SK-N-SH (cell line): ENCODE results near the gene PHF1. TPM values are rescaled to one million over a fixed set of nuclear protein-coding genes. Genes with fewer than 3 reads are reported as not detected.

Source experiments
- CTCF ChIA-PET: fragments of 300-600, 350-600 bp; formaldehyde crosslinking; extraction: SDS; loops from one replicate; lab custom pipeline; 2021; lab: Yijun Ruan, JAX
- POLR2A ChIA-PET: fragments of 350-600 bp; sonication (Branson Sonifier 250); formaldehyde crosslinking; extraction: SDS; loops from one replicate; lab custom pipeline; 2020; ENCODE audit warnings: antibody characterized with exemption, inconsistent platforms; lab: Yijun Ruan, JAX
- DNase-seq: peaks from one replicate; pipeline ENCODE4 v3.0.0; 2012
- H2AFZ ChIP-seq: fragments of 200-600 bp; sonication (generic); 2 replicates; pipeline ENCODE4 v1.8.1; 2016; ENCODE audit warnings: antibody characterized with exemption, mild to moderate bottlenecking, low read depth
- H3F3A ChIP-seq: fragments of 200-600 bp; sonication (generic); replicated peaks from 2 replicates; pipeline ENCODE3; 2016; ENCODE audit warnings: antibody characterized with exemption, mild to moderate bottlenecking; ENCODE audit not compliant: insufficient read depth
- H3K27ac ChIP-seq, 2 experiments: fragments of 200-500 bp in 1 of 2; fragments of 200-600 bp in 1 of 2; sonication (Bioruptor generic) in 1 of 2; sonication (generic), shearing (Covaris generic) in 1 of 2; 2 replicates each; pipeline versions ENCODE4 v1.5.1 to v1.6.1; 2014 to 2016; ENCODE audit warnings: low read depth in 2 of 2, inconsistent platforms in 1 of 2, low read length in 1 of 2, mild to moderate bottlenecking in 1 of 2, mixed read lengths in 1 of 2
- H3K27me3 ChIP-seq: fragments of 200-600 bp; sonication (generic), shearing (Covaris generic); 2 replicates; pipeline ENCODE4 v1.6.1; 2016; ENCODE audit warnings: mixed run types; ENCODE audit not compliant: insufficient read depth
- H3K36me3 ChIP-seq, 2 experiments: fragments of 200-500 bp in 1 of 2; fragments of 200-600 bp in 1 of 2; sonication (Bioruptor generic) in 1 of 2; sonication (generic) in 1 of 2; replicated peaks in 1 of 2; 2 replicates each; pipeline versions ENCODE3 to v1.5.1; 2014 to 2016; ENCODE audit warnings: low read length in 1 of 2, mild to moderate bottlenecking in 1 of 2; ENCODE audit not compliant: insufficient read depth in 2 of 2, control insufficient read depth in 1 of 2
- H3K4me1 ChIP-seq, 2 experiments: fragments of 200-500 bp in 1 of 2; fragments of 200-600 bp in 1 of 2; sonication (Bioruptor generic) in 1 of 2; sonication (generic), shearing (Covaris generic) in 1 of 2; 2 replicates each; pipeline versions ENCODE4 v1.5.1 to v1.6.1; 2014 to 2016; ENCODE audit warnings: low read depth in 1 of 2, low read length in 1 of 2, mixed run types in 1 of 2; ENCODE audit not compliant: insufficient read depth in 2 of 2, control insufficient read depth in 1 of 2
- H3K4me2 ChIP-seq: fragments of 200-600 bp; sonication (generic), shearing (Covaris generic); 2 replicates; pipeline ENCODE4 v1.6.1; 2017; ENCODE audit warnings: mixed run types
- H3K4me3 ChIP-seq, 2 experiments: fragments of 200-500 bp in 1 of 2; fragments of 200-600 bp in 1 of 2; sonication (Bioruptor generic) in 1 of 2; sonication (generic), shearing (Covaris generic) in 1 of 2; 2 replicates each; pipeline versions ENCODE4 v1.5.1 to v1.8.1; 2014 to 2016; ENCODE audit warnings: low read depth in 2 of 2, inconsistent platforms in 1 of 2, low read length in 1 of 2, mild to moderate bottlenecking in 1 of 2, mixed read lengths in 1 of 2, moderate library complexity in 1 of 2
- H3K79me2 ChIP-seq: fragments of 200-600 bp; sonication (generic); 2 replicates; pipeline ENCODE4 v1.8.1; 2017; ENCODE audit warnings: mild to moderate bottlenecking; ENCODE audit not compliant: insufficient read depth
- H3K9ac ChIP-seq: fragments of 200-600 bp; sonication (generic); 2 replicates; pipeline ENCODE4 v1.6.1; 2017; ENCODE audit warnings: mixed run types
- H3K9me2 ChIP-seq: fragments of 200-600 bp; sonication (generic); 2 replicates; pipeline ENCODE4 v1.6.1; 2017; ENCODE audit warnings: mixed run types
- H3K9me3 ChIP-seq: fragments of 200-600 bp; sonication (generic); 2 replicates; pipeline ENCODE4 v1.6.1; 2017; ENCODE audit warnings: mixed run types, mild to moderate bottlenecking, moderate library complexity
- H4K20me1 ChIP-seq: fragments of 200-600 bp; sonication (generic); 2 replicates; pipeline ENCODE4 v1.6.1; 2017; ENCODE audit warnings: mild to moderate bottlenecking, mixed run types; ENCODE audit not compliant: insufficient read depth
- CHD2 ChIP-seq: fragments of 150-350 bp; IDR thresholded peaks from 2 replicates; pipeline ENCODE4 v1.6.1; 2018; ENCODE audit warnings: low read length; ENCODE audit not compliant: partially characterized antibody
- ELF1 ChIP-seq: IDR thresholded peaks from 2 replicates; pipeline ENCODE4 v1.4.0; 2012
- EP300 ChIP-seq, 2 experiments: IDR thresholded peaks; 2 replicates each; pipeline versions ENCODE4 v1.4.0 to v1.6.1; 2012; ENCODE audit warnings: borderline replicate concordance in 1 of 2, low read depth in 1 of 2, low read length in 1 of 2
- EZH2phosphoT487 ChIP-seq: fragments of 200-600 bp; sonication (generic); IDR thresholded peaks from 2 replicates; pipeline ENCODE4 v1.6.1; 2017; ENCODE audit warnings: low read depth, mixed run types, mild to moderate bottlenecking, antibody characterized with exemption, moderate library complexity, borderline replicate concordance
- FOSL2 ChIP-seq: IDR thresholded peaks from 2 replicates; pipeline ENCODE4 v1.4.0; 2012; ENCODE audit warnings: low read depth, mild to moderate bottlenecking, moderate library complexity, borderline replicate concordance
- FOXM1 ChIP-seq: IDR thresholded peaks from 2 replicates; pipeline ENCODE4 v1.4.0; 2012; ENCODE audit warnings: low read depth, mild to moderate bottlenecking
- GABPA ChIP-seq: IDR thresholded peaks from 2 replicates; pipeline ENCODE4 v1.4.0; 2012; ENCODE audit warnings: low read depth, mild to moderate bottlenecking
- GATA2 ChIP-seq: sonication (generic); formaldehyde crosslinking; IDR thresholded peaks from 2 replicates; pipeline ENCODE4 v1.5.0; 2020; ENCODE audit warnings: mild to moderate bottlenecking, missing genetic modification reagents
- JUND ChIP-seq: IDR thresholded peaks from 2 replicates; pipeline ENCODE4 v1.4.0; 2012
- MEF2A ChIP-seq: IDR thresholded peaks from 2 replicates; pipeline ENCODE4 v1.4.0; 2012; ENCODE audit warnings: low read depth, borderline replicate concordance
- MXI1 ChIP-seq: IDR thresholded peaks from 2 replicates; pipeline ENCODE4 v1.6.1; 2012; ENCODE audit warnings: mild to moderate bottlenecking, low read depth, low read length, improper control_type of control experiment
- NFIC ChIP-seq: IDR thresholded peaks from 2 replicates; pipeline ENCODE4 v1.4.0; 2012; ENCODE audit warnings: borderline replicate concordance
- NRF1 ChIP-seq: IDR thresholded peaks from 2 replicates; pipeline ENCODE4 v1.6.1; 2012; ENCODE audit warnings: low read depth, mild to moderate bottlenecking, low read length
- POLR2AphosphoS5 ChIP-seq: IDR thresholded peaks from 2 replicates; pipeline ENCODE4 v1.6.1; 2012; ENCODE audit warnings: low read depth, low read length
- RAD21 ChIP-seq: IDR thresholded peaks from 2 replicates; pipeline ENCODE4 v1.6.1; 2012; ENCODE audit warnings: mild to moderate bottlenecking, low read length
- RCOR1 ChIP-seq: fragments of 150-350 bp; IDR thresholded peaks from 2 replicates; pipeline ENCODE4 v1.6.1; 2017; ENCODE audit warnings: antibody characterized with exemption, low read length
- RFX5 ChIP-seq: IDR thresholded peaks from 2 replicates; pipeline ENCODE4 v1.6.1; 2012; ENCODE audit warnings: mild to moderate bottlenecking, improper control_type of control experiment, low read length
- SIN3A ChIP-seq: IDR thresholded peaks from 2 replicates; pipeline ENCODE4 v1.6.1; 2012; ENCODE audit warnings: low read depth, mild to moderate bottlenecking, low read length, moderate library complexity, borderline replicate concordance
- SMC3 ChIP-seq: IDR thresholded peaks from 2 replicates; pipeline ENCODE4 v1.6.1; 2012; ENCODE audit warnings: low read depth, low read length, improper control_type of control experiment
- TAF1 ChIP-seq: IDR thresholded peaks from 2 replicates; pipeline ENCODE4 v1.6.1; 2012; ENCODE audit warnings: low read depth, mild to moderate bottlenecking, low read length, moderate library complexity, borderline replicate concordance
- TCF12 ChIP-seq: IDR thresholded peaks from 2 replicates; pipeline ENCODE4 v1.4.0; 2012
- TEAD4 ChIP-seq: IDR thresholded peaks from 2 replicates; pipeline ENCODE4 v1.4.0; 2012; ENCODE audit warnings: mild to moderate bottlenecking, borderline replicate concordance; ENCODE audit not compliant: insufficient read depth
- WGBS: methylation state at CpG from one replicate; pipeline ENCODE4 v1.1.6; 2017; ENCODE audit warnings: low lambda C conversion rate; 5-methylcytosine and 5-hydroxymethylcytosine counted together
- polyA plus RNA-seq, 3 experiments: library from polyadenylated mRNA; depleted of rRNA; stranded (reverse); fragments of >200 nt; gene quantifications; 2 replicates each; pipeline ENCODE4 v1.2.3, GENCODE V29; 2012
- TF ChIP-seq, protein P1 (sequence below): IDR thresholded peaks from 2 replicates; pipeline ENCODE4 v1.4.0; 2012; ENCODE audit warnings: low read depth
- TF ChIP-seq, protein P2 (sequence below): IDR thresholded peaks from 2 replicates; pipeline ENCODE4 v1.6.1; 2012; ENCODE audit warnings: mild to moderate bottlenecking, low read depth, low read length, moderate library complexity
- TF ChIP-seq, protein P3 (sequence below): IDR thresholded peaks from 2 replicates; pipeline ENCODE4 v1.4.0; 2012; ENCODE audit warnings: low read depth, borderline replicate concordance
- TF ChIP-seq, protein P4 (sequence below): fragments of 200-600 bp; sonication (generic); IDR thresholded peaks from 2 replicates; pipeline ENCODE4 v1.6.1; 2017; ENCODE audit warnings: antibody characterized with exemption, mild to moderate bottlenecking, moderate library complexity

PHF1 gene
- polyA plus RNA-seq, 1 of the 3 experiments (the other 2 are of a cell fraction): 48.7 TPM

DNA sequence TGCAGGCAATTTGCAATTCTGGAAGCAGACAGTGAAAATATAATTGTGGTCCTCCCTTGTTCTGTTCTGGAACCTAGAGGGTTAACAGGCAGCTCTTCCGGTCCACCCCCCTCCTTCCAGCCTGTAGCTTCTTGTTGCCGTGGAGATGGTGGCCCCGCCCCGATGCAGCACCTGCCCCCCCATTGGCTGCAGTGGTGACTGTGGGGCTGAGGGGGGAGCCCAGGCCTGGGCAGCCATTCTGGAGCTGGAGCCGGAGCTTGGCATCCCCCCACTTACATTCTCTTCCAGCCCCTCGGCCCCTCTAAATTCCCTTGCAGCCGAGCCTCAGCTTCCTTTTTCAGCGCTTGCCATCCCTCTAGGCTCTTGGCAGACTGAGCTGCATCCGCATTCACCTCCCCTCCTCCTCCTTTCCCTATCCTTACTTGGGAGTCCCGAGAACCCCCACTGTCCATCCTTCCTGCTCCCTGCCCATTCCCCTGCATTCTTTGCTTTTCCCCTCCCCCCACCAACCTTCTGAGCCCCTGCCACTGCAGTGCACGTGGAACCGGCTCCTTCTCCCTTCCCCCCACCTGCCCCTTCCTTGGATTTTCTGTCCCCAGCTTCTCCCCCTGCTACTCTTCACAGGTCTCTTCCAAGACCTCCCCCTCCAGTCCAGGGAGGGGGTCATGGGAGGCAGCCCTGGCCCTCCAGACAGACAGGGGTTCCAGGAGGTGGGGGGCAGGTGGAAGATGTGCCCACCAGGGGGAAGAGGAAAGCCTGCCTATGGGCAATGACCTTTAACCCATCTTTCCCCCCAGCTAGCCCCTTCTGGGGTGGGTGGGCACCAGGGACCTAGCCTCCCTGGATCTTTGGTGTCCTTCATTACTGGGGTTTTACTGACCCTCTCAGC, 20.4 kb downstream of the PHF1 start:
- Histone ChIP-seq H3K27ac (peak overlapping the region in 1 of 2 experiments; percentile 47; a peak in 1 of 4 replicates), H3F3A (peaks cover 13% of the 10 kb centered on the region), H3K9me3 (no peaks in the 10 kb centered on the region), H2AFZ (no peak overlapping the region), H3K4me2 (peak overlapping the region; percentile 49; the same call in 1 of the 2 replicates), H3K9me2 (no peaks in the 10 kb centered on the region), H3K27me3 (no peaks in the 10 kb centered on the region), H3K79me2 (peaks cover 33% of the 10 kb centered on the region; the same call in 1 of the 2 replicates), H4K20me1 (no peaks in the 10 kb centered on the region; the same call in 1 of the 2 replicates), H3K4me3 (peak overlapping the region; percentile 39 to 40; a peak in 3 of 4 replicates), H3K4me1 (peaks cover 17 to 44% of the 10 kb centered on the region in 2 experiments), H3K9ac (no peak overlapping the region), H3K36me3 (peaks cover 0 to 9% of the 10 kb centered on the region in 2 experiments)
- ChIA-PET CTCF (interaction anchor here (0.8 to 2.3 kb wide), 5 partner anchors 9 to 37 kb away, joined by 3 to 8 read pairs (median 4); partner anchors contain the start of genes CUTA and ZBTB9), POLR2A (interaction anchor here (0.8 to 1.7 kb wide), 4 partner anchors 13 to 459 kb away, joined by 3 to 9 read pairs (median 4); partner anchors contain the start of gene ZBTB9)
- 11% methylated on average over 11 of the region's 12 CpGs for WGBS
- peak; percentile 98 for DNase-seq
- no peak for TF ChIP-seq MEF2A
- no peak for TF ChIP-seq RCOR1
- TF ChIP-seq RAD21: no peak
- TF ChIP-seq TEAD4: no peak
- TF ChIP-seq JUND: no peak
- no peak for TF ChIP-seq RFX5
- TF ChIP-seq, protein P1, sequence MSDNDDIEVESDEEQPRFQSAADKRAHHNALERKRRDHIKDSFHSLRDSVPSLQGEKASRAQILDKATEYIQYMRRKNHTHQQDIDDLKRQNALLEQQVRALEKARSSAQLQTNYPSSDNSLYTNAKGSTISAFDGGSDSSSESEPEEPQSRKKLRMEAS: no peak
- TF ChIP-seq POLR2AphosphoS5: no peak
- TF ChIP-seq EP300 (IDR thresholded peaks at IDR 0.05; ENCODE audit: borderline replicate concordance in 1 of 2, low read depth in 1 of 2, low read length in 1 of 2): no peak
- peak; percentile 48; the same call in 1 of the 2 replicates for TF ChIP-seq GABPA
- TF ChIP-seq GATA2: no peak
- TF ChIP-seq FOXM1: no peak
- no peak for TF ChIP-seq NFIC
- TF ChIP-seq, protein P2, sequence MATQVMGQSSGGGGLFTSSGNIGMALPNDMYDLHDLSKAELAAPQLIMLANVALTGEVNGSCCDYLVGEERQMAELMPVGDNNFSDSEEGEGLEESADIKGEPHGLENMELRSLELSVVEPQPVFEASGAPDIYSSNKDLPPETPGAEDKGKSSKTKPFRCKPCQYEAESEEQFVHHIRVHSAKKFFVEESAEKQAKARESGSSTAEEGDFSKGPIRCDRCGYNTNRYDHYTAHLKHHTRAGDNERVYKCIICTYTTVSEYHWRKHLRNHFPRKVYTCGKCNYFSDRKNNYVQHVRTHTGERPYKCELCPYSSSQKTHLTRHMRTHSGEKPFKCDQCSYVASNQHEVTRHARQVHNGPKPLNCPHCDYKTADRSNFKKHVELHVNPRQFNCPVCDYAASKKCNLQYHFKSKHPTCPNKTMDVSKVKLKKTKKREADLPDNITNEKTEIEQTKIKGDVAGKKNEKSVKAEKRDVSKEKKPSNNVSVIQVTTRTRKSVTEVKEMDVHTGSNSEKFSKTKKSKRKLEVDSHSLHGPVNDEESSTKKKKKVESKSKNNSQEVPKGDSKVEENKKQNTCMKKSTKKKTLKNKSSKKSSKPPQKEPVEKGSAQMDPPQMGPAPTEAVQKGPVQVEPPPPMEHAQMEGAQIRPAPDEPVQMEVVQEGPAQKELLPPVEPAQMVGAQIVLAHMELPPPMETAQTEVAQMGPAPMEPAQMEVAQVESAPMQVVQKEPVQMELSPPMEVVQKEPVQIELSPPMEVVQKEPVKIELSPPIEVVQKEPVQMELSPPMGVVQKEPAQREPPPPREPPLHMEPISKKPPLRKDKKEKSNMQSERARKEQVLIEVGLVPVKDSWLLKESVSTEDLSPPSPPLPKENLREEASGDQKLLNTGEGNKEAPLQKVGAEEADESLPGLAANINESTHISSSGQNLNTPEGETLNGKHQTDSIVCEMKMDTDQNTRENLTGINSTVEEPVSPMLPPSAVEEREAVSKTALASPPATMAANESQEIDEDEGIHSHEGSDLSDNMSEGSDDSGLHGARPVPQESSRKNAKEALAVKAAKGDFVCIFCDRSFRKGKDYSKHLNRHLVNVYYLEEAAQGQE: no peak
- TF ChIP-seq NRF1: no peak
- no peak for TF ChIP-seq SIN3A
- no peak for TF ChIP-seq TAF1
- no peak for TF ChIP-seq SMC3
- TF ChIP-seq FOSL2: no peak
- TF ChIP-seq, protein P3, sequence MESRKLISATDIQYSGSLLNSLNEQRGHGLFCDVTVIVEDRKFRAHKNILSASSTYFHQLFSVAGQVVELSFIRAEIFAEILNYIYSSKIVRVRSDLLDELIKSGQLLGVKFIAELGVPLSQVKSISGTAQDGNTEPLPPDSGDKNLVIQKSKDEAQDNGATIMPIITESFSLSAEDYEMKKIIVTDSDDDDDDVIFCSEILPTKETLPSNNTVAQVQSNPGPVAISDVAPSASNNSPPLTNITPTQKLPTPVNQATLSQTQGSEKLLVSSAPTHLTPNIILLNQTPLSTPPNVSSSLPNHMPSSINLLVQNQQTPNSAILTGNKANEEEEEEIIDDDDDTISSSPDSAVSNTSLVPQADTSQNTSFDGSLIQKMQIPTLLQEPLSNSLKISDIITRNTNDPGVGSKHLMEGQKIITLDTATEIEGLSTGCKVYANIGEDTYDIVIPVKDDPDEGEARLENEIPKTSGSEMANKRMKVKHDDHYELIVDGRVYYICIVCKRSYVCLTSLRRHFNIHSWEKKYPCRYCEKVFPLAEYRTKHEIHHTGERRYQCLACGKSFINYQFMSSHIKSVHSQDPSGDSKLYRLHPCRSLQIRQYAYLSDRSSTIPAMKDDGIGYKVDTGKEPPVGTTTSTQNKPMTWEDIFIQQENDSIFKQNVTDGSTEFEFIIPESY: no peak
- no peak for TF ChIP-seq TCF12
- TF ChIP-seq CHD2: peak; percentile 68
- no peak for TF ChIP-seq EZH2phosphoT487
- peak; percentile 58; the same call in 1 of the 2 replicates for TF ChIP-seq MXI1
- TF ChIP-seq, protein P4, sequence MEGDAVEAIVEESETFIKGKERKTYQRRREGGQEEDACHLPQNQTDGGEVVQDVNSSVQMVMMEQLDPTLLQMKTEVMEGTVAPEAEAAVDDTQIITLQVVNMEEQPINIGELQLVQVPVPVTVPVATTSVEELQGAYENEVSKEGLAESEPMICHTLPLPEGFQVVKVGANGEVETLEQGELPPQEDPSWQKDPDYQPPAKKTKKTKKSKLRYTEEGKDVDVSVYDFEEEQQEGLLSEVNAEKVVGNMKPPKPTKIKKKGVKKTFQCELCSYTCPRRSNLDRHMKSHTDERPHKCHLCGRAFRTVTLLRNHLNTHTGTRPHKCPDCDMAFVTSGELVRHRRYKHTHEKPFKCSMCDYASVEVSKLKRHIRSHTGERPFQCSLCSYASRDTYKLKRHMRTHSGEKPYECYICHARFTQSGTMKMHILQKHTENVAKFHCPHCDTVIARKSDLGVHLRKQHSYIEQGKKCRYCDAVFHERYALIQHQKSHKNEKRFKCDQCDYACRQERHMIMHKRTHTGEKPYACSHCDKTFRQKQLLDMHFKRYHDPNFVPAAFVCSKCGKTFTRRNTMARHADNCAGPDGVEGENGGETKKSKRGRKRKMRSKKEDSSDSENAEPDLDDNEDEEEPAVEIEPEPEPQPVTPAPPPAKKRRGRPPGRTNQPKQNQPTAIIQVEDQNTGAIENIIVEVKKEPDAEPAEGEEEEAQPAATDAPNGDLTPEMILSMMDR: no peak
- TF ChIP-seq ELF1: peak; percentile 67; the same call in 1 of the 2 replicates
